Measurements from ENCODE around the gene SYCP2. TPM values are rescaled to one million over a fixed set of nuclear protein-coding genes. Genes with fewer than 3 reads are reported as not detected.

Gene SYCP2
- total RNA-seq, 1 experiment from 2014 or later, result 0.70 TPM

- H3K18ac ChIP-seq (ENCODE audit: insufficient read length, low read depth, low read length), result no peak overlapping the region
These were observed 98.4 kb downstream of the SYCP2 start for GRCh38 chr20:59835057-59835447.

More at GRCh38 chr20:59835057-59835447, 98.4 kb downstream of the SYCP2 start:
- H2BK120ac ChIP-seq (ENCODE audit: low read depth, low read length, poor library complexity, severe bottlenecking), result no peak overlapping the region
- no CpG with 5 or more reads among the region's 2 CpGs for WGBS (ENCODE audit: extremely low coverage, insufficient read length, low lambda C conversion rate)
- H3K4me2 ChIP-seq (ENCODE audit: insufficient read depth, insufficient read length, low read length), result no peak overlapping the region
- H3K23me2 ChIP-seq (ENCODE audit: insufficient read length, low read depth, low read length, poor library complexity, severe bottlenecking), result peaks cover 3% of the 10 kb centered on the region
- H3K4ac ChIP-seq (ENCODE audit: low read depth, low read length), result no peak overlapping the region
- no peak for TF ChIP-seq CTCF (conservative IDR thresholded peaks at IDR 0.05)
- H3K14ac ChIP-seq (ENCODE audit: insufficient read depth, low read length), result no peak overlapping the region
- H2BK15ac ChIP-seq (ENCODE audit: low read depth, low read length), result no peak overlapping the region
- Mint-ChIP-seq H3K27me3 (ENCODE audit: low read depth) (peaks cover 23% of the 10 kb centered on the region), H3K9me3 (peaks cover 0 to 7% of the 10 kb centered on the region in 2 experiments; a peak in 2 of 5 replicates), H3K4me3 (no peak overlapping the region), H3K4me1 (peaks cover 11 to 14% of the 10 kb centered on the region in 2 experiments), H3K27ac (no peak overlapping the region; a peak in 1 of 7 replicates), H3K36me3 (ENCODE audit: insufficient read depth in 1 of 3, low read depth in 3 of 3) (no peaks in the 10 kb centered on the region)
- H3K79me1 ChIP-seq (ENCODE audit: insufficient read depth, low read depth, low read length, poor library complexity, severe bottlenecking), result no peaks in the 10 kb centered on the region
- no peak overlapping the region for H3K56ac ChIP-seq (ENCODE audit: insufficient read length, low read depth, low read length)
- H3K23ac ChIP-seq (ENCODE audit: insufficient read length, low read depth, low read length), result no peak overlapping the region
- H3K9ac ChIP-seq (ENCODE audit: extremely low read depth, insufficient read length, low read length), result no peak overlapping the region
- no peak overlapping the region for H4K91ac ChIP-seq (ENCODE audit: insufficient read length, low read depth, low read length)
- no peaks in the 10 kb centered on the region for H3K27me3 ChIP-seq (ENCODE audit: insufficient read depth, low read length)
- H3K27ac ChIP-seq (ENCODE audit: insufficient read length, low read depth, low read length), result no peak overlapping the region
- H3K4me1 ChIP-seq (ENCODE audit: insufficient read depth, low read length), result no peaks in the 10 kb centered on the region
- no peaks in the 10 kb centered on the region for H4K20me1 ChIP-seq (ENCODE audit: control insufficient read depth, insufficient read depth, insufficient read length)
- no peak overlapping the region for H2AFZ ChIP-seq (ENCODE audit: low read length)
- no peak overlapping the region for H4K8ac ChIP-seq (replicated peaks; ENCODE audit: insufficient read length, low read depth, low read length)
- no peak overlapping the region for H2AK5ac ChIP-seq (ENCODE audit: insufficient read length, low read length)
- no peak overlapping the region for H3T11ph ChIP-seq (ENCODE audit: low read length)
- no peak overlapping the region for H4K5ac ChIP-seq (ENCODE audit: insufficient read length, low read depth, low read length)
- no peaks in the 10 kb centered on the region for H3K79me2 ChIP-seq (ENCODE audit: insufficient read depth, low read length)
- no peak overlapping the region for H2BK12ac ChIP-seq (ENCODE audit: insufficient read length, low read depth, low read length)
- DNase-seq, result no peak
- no peak overlapping the region for H2BK20ac ChIP-seq (ENCODE audit: low read depth, low read length, poor library complexity, severe bottlenecking)
- H3K9me3 ChIP-seq (ENCODE audit: control insufficient read depth, low read depth, low read length), result no peaks in the 10 kb centered on the region
- H2BK5ac ChIP-seq (ENCODE audit: insufficient read length, low read length), result no peak overlapping the region

Data from H9 (cell line).